NCI-H69 (cell line): ENCODE results near the gene TMEM186.
A peak's percentile ranks its signal among the peaks of the same experiment; 100 is the strongest.
"Not testable (repeated sequence)": the region's sequence is repeated elsewhere in the genome, so short reads cannot be mapped to it uniquely, and the experiment has no call there.

Experiments used
- DNase-seq: peaks from one replicate; lab custom pipeline; 2025; lab: John Stamatoyannopoulos, UW

Gene TMEM186, protein sequence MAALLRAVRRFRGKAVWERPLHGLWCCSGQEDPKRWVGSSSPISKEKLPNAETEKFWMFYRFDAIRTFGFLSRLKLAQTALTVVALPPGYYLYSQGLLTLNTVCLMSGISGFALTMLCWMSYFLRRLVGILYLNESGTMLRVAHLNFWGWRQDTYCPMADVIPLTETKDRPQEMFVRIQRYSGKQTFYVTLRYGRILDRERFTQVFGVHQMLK

DNA sequence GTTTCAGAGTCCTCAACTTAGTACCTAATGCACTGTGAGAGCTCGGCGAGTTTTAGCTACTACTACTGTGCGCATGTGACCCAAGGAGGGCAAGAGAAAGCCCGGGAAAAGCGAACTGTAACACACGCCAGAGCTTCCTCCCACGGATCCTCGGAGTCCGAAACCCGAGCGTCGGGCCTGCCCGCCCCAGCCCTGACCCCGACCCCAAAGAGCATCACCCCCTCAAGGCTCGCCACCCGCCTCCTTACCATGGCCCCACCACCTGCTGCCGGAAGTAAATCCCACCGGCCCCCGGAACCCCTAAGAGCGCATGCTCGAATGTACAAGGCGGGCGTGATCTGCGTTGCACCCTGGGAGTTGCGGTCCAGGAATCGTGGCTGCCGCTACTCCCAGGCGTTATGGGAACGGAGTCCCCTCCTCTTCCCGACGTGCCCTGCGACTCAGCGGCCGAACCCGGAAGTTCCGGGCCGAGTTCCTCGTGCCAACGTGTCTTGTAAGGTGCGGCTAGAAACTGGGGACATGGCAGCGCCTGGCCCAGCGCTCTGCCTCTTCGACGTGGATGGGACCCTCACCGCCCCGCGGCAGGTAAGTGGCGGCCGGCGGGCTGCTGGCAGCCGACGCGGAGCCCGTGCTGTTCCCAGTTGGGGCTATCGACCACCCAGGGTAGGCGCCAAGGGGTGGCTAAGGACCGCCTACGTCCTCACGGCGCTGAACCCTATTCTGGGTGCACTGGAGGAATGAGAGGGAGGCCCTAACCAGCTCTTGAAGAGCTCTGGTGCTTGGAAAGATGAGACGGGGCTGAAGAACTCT lies at the start of gene TMEM186, which contains the start of gene PMM2:
TSS of gene TMEM186 (minus strand) at position 276 of the 810 bp plus-strand sequence. CDS start at position 251, 25 bp downstream.
TSS of gene PMM2 (plus strand) at position 476 of the 810 bp plus-strand sequence. CDS start at position 520, 44 bp downstream.
- DNase-seq = peak; percentile 98

DNA sequence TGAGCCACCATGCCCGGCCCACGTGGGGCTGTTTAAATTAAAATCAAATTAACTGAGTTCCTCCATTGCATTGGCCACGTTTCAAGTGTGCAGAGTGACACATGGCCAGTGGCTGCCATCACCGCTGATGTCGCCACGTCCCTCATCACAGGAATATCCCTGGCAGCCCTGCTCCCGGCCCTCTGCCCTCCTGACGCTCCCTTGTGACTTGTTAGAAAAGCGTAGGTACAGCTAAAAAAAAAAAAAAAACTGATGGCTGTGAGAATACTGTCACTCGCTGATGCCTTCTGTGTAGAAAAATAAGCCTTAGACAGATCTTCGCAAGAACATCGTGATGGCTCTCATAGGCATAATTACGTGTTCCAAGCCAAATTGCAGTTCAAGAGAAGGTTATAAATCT lies 49.7 kb upstream of the TMEM186 start:
- no peak for DNase-seq

DNA sequence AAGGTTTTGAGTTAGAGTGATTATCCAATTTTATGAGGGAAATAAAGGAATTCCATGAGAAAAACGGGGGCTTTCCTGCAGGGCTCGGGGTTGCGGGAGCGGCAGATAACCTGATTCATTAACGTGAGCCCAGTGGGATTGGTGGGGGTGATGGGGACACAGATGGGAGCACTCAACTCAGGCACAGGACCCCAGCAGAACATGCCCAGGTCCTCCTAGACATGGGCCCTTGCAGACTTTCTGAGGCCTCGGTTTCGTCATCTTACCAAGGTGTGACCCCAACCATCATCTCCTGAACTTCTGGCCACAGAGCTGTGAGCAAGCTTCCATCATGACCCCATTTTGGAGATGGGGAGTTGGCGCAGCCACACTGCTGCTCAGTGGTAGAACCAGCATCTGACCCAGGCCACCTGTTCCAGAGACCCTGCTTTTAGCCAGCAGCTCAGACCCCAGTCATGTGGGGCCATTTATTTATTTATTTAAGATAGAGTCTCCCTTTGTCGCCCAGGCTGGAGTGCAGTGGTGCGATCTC lies 49.0 kb upstream of the TMEM186 start:
- no peak for DNase-seq

DNA sequence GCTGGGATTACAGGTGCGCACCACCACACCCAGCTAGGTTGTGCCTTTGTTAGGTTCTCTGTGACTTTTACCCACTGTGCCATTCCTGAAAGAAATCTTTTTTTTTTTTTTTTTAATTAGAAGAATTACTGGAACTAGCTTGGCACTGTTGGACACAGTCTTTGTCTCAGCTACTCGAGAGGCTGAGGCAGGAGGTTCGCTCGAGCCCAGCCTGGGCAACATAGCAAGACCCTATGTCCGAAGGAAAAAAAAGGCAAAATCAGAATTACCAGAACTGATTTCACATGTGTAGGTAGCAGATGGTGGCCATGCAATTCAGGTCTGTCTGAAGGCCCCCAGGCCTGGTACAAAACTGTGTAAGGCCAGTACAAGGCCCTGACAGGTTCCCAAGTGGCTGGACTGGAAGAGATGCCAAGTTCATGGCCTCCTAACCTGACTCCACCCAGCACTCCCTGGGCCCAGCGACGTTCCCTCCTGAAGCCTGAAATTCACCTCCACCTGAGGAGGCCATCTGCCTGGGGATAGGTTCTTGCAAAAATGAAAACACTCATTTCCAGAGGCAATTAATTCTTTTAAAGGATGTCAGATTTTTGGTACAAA lies 48.4 kb upstream of the TMEM186 start:
- no peak for DNase-seq

DNA sequence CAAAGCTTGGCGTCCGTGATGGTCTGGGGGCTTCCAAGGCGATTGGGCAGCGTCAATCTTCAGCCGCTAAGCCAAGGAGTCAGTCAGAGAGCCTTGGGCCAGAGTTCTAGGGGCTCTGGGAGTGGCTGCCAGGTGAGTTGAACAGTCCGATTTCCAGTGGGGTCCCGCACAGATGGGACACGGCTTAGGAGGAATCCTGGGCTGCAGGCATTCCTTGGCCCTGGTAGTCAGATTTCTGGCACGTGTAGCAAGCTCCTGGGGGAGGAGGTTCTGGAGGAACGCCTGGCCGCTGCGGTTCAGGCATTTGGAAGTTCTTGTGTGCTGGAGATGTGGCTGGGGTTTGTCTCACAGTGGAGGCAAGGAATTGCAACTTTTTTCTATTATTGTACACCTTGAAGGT lies 45.9 kb upstream of the TMEM186 start:
- not testable (repeated sequence) for DNase-seq

DNA sequence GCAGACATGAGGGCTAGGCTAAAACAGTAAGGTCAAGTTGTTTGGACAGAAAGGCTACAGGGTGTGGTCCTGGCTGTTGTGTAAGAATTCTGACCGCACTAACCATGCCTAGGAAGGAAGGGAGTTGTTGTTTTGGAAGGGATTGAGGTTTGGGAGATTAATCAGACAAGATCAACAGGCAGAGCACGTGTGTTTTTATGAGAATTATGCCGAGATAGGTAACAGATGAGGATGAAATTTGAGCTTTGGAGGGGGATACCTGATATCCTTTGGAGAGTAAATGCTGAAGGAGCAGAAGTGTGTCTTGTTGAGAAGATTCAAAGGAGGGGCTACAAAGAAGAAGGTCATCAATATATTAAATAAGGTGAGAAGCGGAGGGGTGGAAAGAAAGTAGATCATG lies 44.6 kb upstream of the TMEM186 start:
- DNase-seq = not testable (repeated sequence)

DNA sequence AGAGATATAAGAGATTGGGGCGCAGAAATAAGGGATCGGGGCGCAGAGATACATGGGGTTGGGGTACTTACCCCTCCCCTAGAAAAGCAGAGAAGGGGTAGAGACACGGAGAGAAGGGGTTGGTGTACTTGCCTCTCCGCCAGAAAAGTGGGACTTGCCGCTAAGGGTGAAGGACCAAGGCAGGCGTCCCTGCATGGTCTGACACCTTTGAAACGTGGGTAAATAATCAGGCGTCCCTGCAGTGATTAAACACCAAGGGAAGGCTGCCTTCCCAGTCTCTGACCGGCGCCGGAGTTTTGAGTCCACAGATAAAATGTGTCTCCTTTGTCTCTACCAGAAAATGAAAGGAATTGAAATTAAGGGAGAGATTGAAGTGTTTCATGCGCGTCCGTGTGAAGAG lies 40.2 kb upstream of the TMEM186 start:
- DNase-seq = not testable (repeated sequence)

DNA sequence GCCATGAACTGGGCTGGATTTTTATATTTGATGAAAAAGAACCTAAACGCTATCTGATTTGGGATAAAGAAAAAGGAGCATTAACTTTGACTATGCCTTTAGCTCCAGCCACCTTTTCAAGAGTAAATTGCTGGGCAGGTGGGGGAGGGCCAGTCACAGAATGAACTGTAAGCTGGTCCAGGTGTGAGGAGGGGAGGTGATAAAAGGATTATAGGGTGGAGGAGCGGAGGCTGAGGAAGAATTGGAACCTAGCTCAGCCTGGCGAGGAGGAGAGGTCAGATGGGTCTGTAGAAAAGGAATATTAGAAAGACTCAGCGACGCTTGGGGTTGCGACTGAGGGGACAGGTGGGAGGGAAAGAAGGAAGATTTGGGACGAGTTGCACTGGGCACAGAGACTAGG lies 39.4 kb upstream of the TMEM186 start:
- DNase-seq = not testable (repeated sequence)

DNA sequence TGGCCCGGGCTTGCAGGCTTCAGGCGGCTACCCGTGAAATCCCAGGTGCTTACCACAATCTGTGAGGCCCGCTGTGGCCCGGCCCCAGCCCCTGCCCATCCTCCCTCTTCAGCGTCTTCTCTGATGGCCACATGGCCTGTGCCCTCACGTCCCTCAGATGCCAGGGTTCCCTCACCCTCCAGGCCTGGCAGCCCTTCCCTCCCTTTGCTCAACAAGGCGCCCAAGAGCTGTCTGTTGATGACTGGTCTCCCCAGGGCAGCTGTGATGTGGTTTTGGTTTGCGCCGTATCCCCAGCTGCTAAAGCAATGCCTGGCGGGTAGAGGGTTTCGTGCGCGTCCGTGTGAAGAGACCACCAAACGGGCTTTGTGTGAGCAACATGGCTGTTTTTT lies 35.3 kb upstream of the TMEM186 start:
- DNase-seq = no peak

DNA sequence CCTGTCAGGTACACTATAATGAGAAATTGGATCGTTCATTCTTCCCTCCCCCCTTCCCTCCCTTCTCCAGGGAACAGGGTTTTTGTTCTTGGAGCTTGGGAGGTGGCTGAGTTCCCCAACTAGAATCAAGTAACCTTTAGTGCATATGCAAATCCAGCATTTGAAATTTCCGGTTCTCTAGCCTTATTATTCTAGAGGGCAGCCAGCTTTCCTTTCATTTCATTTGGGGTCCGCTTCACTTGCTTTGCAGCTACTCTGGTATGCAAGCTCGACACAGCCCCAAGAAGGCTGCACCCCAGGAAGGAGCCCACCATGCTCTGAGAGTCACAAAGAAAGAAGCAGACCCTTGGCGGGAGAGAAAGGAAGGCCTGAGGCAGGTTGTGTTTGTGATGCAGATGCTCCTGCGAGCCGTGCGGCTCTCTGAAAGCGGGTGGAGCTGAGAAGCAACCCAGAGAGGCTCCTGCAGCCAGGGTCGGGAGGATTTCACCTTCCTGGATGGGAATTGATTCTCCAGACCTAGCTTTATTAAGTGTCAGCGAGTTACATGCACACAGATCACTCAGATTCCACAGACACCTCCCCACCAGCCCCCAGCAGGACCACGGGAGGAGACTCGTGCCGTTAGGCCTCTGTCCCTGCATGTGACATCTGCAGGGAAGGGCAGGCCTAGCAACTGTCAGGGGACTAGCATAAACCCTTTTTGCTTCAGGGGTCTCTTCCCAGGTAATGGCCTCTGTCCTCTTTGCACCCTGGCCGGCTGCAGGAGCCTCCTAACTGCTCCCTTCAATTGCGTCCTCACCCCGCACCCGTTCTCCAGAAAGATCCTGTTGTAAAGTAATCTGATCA lies 34.7 kb upstream of the TMEM186 start:
- DNase-seq = no peak

DNA sequence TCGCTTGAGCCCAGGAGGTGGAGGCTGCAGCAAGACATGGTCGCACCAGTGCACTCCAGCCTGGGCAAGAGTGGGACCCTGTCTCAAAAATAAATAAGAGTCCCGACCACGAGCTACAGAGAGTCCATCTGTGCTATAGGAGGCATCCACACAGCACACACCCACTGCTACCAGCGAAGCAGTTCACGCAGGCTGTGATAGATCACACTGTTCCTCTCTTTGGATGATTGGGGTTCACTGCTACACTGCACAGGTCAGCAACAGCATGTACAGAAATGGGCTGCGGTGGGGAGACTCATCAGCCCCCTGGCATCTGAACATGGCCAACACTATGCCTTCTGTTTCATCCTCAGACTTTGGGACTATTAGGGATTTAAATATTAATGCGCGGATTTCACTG lies 34.0 kb upstream of the TMEM186 start:
- DNase-seq = no peak

DNA sequence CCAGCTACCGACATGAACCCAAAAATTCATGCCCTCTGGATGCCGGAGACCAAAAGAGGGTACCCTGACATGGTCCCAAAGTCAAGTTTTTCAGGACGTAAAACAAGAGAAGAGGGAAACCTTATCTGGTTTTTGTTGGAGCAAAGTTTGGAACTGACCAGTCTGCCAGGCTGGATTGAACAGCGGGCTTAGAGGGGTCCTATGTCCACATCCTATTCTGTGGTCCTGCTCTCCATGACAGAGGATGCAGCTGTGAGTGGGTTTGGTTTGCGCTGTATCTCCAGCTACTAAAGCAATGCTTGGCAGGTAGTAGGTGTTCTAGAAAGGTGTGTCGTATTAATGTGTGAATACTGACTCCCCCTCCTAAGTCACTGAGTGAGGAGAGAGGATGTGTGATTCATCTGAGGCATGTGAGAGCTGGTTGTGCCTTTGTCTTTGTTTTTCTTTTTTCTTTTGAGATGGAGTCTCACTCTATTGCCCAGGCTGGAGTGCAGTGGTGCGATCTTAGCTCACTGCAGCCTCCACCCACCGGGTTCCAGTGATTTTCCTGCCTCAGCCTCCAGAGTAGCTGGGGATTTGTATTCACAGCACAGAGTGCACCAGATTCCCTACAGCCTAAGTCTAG lies 31.2 kb upstream of the TMEM186 start:
- no peak for DNase-seq

DNA sequence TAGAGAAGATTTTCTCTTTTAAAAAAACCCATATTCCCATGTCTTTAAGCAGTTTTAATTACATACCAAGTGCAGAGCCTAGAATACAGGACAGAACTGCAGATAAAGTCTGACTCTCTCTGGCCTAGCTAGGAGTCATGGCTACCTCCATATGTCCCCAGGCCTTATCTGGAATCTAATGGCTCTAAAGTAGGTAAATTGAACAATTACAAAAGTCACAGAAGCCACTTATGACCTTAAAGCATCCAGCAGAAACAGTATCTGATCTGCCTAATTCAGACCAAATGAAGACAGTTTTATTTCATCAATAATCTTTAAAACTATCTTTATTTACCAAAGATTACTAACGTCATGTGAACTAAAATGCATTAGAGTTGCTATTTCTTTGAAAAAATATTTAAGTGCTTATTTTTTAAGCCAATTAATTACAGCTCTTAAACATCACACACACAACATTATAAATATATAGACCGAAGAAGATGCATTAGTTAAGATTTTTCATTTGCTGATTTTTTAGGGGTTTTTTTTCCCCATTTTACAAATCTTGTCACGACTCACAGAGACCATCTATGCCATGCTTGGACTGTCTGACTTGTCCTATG lies 28.9 kb upstream of the TMEM186 start:
- no peak for DNase-seq

DNA sequence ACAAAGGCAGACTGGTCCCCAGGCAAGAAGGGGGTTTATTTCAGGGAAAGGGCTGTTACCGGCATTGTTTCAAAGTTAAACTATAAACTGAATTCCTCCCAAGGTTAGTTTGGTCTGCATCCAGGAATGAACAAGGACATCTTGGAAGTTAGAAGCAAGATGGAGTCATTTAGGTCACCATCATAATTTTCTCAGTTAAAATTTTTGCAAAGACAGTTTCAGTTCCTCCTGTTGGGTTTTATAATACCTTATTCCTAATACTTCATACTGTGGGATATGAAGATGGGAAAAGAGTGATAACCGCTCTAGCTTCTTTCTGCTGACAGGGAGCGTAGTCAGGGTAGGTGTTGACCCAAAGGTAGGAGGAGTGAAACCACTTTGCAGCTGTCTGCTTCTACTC lies 25.0 kb upstream of the TMEM186 start:
- no peak for DNase-seq

DNA sequence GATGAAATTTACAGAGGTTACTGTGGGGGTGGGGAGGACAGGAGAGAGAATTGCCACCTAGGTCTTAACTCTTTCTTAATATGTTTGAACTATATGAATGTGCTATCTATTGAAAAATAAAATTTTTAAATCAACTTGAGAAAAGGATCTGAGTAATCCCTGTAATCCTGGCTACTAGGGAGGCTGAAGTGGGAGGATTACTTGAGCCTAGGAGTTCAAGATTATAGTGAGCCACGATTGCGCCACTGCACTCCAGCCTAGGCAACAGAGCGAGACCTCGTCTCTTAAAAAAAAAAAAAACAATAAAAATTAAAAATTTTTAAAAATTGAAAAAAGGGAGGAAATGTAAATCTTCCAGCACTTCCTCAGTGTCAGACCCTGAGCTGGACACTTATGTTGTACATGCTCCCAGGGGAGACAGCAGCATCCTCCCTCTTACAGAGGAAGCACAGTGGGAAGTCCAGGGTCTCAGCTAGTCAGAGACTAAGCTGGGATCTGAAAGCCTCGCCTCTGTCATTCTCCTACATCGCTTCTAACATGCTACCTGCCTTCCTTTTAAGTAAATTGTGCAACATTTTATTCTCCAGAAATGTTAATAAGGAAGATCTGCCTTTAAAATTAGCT lies 22.1 kb upstream of the TMEM186 start:
- DNase-seq = no peak

DNA sequence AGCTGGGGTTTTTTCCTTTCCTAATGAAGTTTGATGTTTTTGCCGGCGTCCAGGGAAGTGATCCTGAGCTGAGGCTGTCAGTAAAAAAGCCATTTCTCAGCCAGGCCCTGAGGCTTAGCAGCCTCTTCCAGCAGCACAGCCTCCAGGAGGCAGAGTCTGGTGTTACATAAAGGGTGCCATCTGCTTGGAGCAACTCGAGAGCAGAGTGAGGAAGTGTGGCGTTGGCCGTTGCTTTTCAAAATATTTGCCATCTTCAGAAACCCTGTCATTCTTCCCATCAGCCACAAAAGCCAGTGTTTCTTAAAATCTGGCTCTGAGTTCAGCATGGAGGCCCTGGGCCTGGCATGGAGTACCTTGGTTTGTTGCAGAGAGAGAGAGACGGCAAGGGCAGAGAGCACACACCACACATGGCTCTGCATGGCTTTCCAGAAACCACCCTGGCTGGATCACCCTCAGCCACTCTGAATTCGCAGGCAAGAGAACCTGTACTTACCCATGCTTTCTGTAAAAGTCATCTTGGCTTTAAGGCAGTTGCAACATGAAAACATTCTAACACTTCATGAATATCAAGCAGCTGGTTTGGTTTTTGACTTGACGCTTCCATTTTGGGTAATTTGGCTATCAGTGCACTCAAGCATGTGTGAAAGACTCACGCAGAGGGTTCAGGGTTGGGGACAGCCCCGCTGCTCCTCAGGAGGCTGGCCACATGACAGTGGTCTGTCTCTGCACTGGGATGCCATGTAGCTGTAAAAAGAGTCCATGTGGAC lies 21.2 kb upstream of the TMEM186 start:
- DNase-seq = no peak

DNA sequence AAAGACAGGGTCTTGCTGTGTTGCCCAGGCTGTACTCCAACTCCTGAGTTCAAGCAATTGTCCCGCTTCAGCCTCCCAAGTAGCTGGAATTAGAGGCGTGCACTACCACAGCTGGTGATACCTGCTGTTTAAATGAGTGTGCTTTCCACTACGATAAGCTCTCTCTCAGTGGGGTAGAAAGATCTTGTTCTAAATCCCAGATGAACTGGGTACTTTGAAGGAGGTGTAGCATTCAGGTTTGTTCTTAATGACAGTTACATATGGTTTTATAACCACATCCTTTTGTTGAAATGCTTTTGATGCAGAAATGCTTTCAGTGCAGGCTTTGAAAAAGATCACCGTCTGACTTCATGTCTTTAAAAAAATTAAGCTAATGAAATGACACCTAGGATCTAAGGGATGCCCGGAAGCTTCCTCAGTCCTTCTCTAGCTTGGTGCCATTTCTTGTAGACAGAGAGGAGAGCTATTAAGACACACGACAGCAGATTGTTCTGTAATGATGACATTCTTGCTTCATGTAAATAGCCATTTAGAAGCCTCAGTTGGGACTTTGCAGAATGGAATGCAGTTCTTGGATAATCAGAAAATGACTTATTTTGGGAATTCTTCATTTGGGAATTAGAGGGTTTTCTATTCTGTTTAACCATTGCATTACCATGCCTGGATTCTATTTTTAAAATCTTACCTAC lies 19.7 kb upstream of the TMEM186 start:
- DNase-seq = no peak

DNA sequence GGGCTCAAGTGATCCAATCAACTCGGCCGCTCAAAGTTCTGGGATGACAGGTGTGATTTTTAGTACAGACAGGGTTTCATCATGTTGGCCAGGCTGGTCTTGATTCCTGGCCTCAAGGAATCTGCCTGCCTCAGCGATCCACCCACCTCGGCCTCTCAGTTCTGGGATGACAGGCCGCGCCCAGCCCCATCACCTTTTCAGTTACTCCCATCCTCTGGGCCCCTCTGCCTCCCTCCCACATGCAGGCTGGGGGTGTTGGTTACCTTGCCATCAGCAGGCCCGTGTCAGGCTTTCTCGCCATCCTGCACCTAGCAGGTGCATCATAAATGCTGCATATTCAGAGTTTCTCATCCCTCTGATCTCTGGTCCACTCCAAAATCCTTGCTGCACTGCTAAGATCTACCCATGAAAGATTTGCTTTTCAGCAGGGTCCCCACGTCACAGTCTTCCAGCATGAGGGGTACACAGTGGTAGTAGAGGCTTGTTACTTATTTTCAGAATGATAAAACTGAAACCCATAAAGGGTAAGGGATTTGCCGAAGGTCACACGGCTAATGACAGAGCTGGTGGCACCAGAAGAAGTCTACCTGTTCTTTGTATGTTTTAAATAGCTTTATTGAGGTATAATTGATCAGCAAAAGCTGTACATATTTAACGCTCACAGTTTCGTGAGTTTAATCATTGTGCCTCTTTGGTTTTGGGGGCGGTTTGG lies 16.8 kb upstream of the TMEM186 start:
- DNase-seq = no peak
